Measurements from ENCODE around the gene THAP3.
"Not testable (repeated sequence)": the region's sequence is repeated elsewhere in the genome, so short reads cannot be mapped to it uniquely, and the experiment has no call there.

The THAP3 gene

GRCh38 chr1:6596886-6597776 is 27.5 kb upstream of the THAP3 start:
- no peak for TF ChIP-seq CTCF (IDR thresholded peaks at IDR 0.05; ENCODE audit: low read length, missing control alignments)
- H3K4me3 ChIP-seq (replicated peaks; ENCODE audit: low read depth, low read length), result no peak overlapping the region
- DNase-seq (ENCODE audit: low read depth), result no peak

GRCh38 chr1:6597777-6598131 is 26.9 kb upstream of the THAP3 start:
- DNase-seq (ENCODE audit: low read depth), result no peak
- H3K4me3 ChIP-seq (replicated peaks; ENCODE audit: low read depth, low read length), result no peak overlapping the region
- no peak for TF ChIP-seq CTCF (IDR thresholded peaks at IDR 0.05; ENCODE audit: low read length, missing control alignments)

GRCh38 chr1:6599141-6599975 is 25.3 kb upstream of the THAP3 start:
- no peak for DNase-seq (ENCODE audit: low read depth)
- H3K4me3 ChIP-seq (replicated peaks; ENCODE audit: low read depth, low read length), result peak overlapping the region; percentile 95
- no peak for TF ChIP-seq CTCF (IDR thresholded peaks at IDR 0.05; ENCODE audit: low read length, missing control alignments)

GRCh38 chr1:6599991-6600390 is 24.7 kb upstream of the THAP3 start:
- DNase-seq (ENCODE audit: low read depth), result not testable (repeated sequence)
- H3K4me3 ChIP-seq (replicated peaks; ENCODE audit: low read depth, low read length), result peak overlapping the region; percentile 95

GRCh38 chr1:6600410-6601048 is 24.1 kb upstream of the THAP3 start:
- H3K4me3 ChIP-seq (replicated peaks; ENCODE audit: low read depth, low read length), result peak overlapping the region; percentile 95
- DNase-seq (ENCODE audit: low read depth), result no peak
- TF ChIP-seq CTCF (IDR thresholded peaks at IDR 0.05; ENCODE audit: low read length, missing control alignments), result no peak

GRCh38 chr1:6601049-6601922 is 23.4 kb upstream of the THAP3 start:
- DNase-seq (ENCODE audit: low read depth), result peak; percentile 94
- TF ChIP-seq CTCF (IDR thresholded peaks at IDR 0.05; ENCODE audit: low read length, missing control alignments), result no peak
- H3K4me3 ChIP-seq (replicated peaks; ENCODE audit: low read depth, low read length), result peak overlapping the region; percentile 95

Measured in fibroblast of pulmonary artery (primary cell).